Activated CD4-positive, alpha-beta T cell treated with anti-CD3 and anti-CD28 coated beads, Interleukin-2, amount 50 U/mL, for 24 hours (primary cell): ENCODE data around the gene TOPAZ1.

ENCODE experiments used
- DNase-seq, 2 donors: peaks; one replicate each; pipeline ENCODE4 v3.0.0-alpha.2; 2020; ENCODE audit warnings: low read depth in 1 of 2, low spot score in 1 of 2

The TOPAZ1 gene

DNA sequence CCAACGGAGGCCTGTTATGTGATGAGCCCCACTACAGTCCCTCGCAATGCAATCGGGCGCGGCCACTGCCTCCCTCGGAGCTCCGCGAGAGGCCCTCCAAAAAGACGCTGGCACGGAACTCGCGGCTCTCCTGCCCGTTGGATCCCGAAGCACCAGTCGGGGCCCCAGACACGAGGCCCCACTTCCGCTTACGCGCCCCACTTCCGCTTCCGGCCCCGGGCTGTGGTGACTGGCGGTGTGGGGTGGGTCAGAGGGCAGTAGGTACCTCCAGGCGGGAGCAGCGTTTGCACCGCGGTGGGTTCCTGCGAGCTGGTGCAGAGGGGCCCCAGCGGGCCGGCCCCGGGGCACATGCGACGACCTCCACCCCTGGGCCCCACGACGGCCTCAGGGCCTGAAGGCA, at the start of gene TOPAZ1:
TOPAZ1 (plus strand) TSS at position 181 of the 400 bp plus-strand sequence; CDS start at position 349, 168 bp downstream.
- no peak for DNase-seq

DNA sequence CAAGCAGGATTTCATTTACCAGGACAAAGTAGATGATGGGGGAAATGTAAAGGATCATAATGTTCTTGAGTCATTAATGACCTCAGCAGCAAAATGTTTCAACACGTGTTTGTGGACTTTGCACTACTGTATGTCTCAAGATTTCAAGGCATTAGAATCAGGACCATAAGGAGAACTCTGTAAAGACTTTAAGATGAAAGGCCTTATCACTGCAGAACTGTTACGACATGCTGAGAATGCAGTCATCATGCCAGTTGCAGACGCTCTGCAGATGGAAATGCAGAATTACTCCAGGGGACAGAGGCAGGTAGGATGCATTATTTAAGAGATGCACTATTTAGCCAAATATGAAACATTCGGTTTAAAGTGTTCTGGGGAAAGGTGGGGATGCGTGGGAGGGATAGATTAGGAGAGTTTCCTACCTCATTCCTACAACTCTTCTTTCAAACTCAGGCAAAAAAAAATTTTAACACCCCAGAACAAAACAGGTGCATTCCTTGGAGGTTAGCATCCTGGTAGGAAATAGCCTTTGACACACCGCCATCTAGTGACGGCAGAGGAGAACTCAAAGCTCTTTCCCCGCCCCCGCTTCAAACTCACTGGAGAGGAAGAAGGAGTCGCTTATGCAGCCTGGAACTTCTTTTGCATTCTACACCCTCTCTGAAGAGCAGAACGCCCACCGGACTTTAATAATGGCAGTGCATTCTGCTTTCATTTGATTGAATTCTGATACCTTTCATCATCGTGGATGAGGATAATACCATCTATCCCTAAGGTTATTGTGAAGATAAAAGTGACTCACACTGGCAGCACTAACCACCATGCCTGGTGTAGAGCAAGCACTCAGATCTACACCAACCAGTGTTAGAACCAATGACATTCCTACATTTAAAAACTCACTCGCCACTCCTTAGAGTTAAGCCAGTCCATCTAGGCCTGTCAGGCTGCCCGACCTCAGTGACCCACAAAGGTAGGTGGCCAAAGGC, 43.1 kb upstream of the TOPAZ1 start:
- peak; percentile 44 to 70 for DNase-seq

DNA sequence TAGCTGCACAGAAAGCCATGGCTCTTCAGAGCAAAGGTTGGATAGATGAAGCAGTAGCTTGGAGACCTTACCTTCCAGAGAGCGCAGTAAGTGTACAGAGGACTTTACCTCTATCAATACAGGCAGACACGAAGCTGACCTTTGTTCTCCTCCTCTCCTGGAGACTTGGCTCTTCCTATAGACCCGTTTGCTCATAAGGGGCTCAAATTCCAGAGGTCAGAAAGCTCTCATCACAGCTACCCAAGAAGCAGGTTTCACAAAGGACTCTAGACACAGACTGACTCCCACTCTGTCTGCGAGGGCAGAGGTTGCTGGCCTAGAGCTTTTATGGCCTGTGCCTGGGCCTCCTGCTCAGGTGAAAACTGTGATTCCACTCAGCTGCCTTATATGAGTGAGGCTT, 35.4 kb upstream of the TOPAZ1 start:
- no peak for DNase-seq

DNA sequence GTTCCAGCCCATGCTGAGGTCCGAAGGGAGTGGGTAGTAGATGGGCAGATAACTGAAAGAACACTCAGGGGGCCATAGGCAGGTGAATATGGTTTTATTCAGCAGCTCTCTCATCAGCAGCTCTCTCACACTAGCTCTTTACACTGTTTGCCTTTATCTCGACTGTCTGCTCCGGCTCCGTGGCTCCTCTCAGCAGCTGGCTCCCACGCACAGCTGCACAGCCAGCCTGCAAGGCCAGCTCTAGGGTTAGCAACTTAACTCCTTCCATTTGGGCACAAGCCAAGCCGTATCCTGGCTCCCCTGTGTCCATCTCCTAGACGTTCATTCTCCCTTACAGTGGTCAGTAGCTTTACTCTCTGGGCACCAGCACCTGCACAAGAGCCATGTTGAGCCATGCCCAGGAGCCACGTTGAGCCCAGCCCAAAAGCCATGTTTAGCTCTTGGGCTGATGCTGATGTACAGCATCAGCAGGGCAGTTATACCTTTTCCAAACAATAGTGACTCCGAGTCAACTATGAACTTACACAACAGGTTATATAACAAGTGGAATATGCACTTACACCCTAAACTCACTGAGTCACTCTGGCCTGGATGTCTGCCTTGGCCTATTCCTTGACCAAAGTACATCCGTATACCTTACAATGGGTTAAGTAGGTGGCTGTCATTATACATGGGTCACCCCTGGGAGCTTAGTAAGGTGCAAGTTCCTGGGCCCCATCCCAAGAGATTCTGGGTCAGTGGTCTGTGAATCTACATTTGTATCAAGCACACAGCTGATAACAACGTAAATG, 34.6 kb upstream of the TOPAZ1 start:
- DNase-seq: no peak

DNA sequence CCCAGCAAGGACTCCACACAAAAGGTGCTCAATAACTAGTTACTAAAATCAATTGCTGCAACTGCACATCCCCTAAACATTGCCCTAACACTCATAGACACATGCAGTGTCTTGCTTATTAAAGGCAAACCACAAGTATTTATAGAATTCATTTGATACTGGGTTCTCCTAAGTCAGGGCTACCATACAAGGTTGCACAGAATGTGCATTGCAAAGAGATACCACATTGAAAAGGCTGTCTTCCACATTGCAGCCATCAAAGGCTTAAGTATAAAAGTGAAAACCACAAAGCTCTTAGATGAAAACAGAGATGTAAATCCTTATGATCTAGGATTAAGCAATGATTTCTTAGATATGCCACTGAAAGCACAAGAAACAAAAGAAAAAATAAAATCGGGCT, 33.6 kb upstream of the TOPAZ1 start:
- no peak for DNase-seq

DNA sequence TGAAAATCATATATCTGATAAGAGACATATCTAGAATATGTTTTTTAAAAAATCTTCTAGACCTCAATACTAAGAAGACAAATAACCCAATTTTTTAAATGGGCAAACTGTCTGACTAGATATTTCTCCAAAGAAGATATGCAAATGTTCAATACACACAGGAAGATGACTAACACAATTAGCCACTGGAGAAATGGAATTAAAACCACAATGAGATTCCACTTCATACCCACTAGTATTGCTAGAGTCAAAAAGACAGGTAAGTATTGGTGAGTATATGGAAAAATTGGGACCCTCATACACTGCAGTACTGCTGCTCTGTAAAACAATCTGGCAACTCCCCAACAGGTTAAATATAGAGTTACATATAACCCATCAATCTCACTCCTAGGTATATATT, 33.1 kb upstream of the TOPAZ1 start:
- no peak for DNase-seq

DNA sequence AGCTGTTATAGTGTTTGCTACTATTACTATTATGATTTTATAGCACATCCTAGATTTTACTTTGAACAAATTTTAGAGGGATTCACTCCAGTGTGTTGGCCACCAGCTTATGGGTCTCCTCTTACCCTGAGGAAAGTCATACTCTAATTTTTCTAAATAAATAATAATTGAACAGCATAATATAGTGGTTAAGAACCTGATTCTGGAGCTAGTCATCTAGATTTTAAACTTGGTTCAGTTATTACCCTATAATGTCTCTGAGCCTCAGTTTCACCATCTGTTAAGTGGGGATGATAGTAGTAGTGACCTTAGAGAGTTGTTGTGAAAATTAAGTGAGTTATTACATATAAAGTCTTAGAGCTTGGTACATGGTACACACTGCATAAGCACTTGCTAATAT, 30.7 kb upstream of the TOPAZ1 start:
- DNase-seq: no peak

DNA sequence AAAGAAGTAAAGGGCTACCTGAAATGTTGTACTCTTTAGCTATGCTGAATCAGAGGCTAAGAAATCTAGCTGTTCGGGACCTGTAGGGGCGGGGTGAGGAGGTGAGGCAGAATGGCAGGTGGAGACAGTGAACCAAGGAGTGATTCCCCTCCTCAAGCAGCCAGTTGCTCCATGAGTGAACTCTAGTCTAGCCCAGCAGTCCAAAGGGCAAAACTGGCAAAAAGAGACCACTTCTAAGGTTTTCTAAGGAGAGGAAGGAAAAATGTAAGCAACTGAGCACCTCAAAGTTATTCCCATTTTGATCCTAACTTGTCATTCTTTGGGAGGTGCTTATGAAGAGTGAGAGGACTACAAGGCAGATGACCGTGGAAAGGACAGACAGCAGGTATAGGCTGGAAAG, 19.3 kb upstream of the TOPAZ1 start:
- DNase-seq: no peak

DNA sequence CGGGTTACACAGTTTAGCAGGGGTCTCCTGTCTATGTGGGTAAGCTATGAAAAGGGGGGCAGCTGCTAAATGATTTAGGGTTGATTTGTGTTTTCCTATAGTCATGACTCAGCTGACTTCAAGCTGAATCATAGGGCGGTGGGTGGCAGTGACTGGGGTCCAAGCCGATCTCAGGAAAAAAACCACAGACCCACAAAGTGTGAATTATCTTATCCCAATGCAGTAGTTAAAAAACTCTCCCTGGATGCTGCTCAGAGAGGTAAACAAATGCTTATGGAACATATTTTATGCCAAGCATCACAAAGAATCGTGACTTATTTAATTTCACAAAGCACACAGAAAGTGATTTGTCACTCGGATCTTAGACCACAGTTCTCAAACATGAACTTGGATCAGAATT, 18.4 kb upstream of the TOPAZ1 start:
- no peak for DNase-seq

DNA sequence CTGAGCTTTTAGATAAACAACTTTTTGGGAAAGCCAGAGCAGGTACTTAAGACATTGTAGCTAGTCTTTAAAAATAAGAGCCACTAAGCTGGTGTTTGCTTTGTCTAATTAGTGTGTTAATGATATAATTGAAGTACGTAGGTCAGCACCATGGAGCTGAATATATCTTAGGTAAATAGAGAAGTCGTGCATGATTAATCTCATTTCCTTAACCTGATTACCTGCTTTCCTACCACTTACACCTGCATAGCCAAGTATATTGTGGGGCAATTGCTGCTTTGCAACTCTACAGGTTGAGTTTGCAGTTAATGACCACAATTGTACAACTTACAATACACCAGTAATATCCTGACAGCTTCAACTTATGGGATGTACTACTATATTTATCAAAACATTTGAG, 17.6 kb upstream of the TOPAZ1 start:
- DNase-seq: no peak

DNA sequence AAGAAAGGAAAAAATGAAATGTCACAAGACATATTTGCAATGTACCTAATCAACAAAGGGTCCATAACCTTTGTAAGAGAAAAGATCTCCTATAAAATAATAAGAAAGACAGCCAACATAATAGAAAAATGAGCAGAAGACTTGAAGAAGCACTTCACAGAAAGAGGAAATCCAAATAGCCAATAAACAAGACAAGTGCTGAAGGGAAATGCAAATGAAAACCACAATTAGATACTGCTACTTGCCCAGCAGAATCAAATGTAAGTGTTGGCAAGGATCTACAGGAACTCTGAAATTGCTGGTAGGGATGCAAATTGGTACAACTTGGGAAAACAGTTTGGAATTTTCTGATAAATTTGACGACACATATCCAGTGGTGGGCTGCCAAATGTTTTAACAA, 15.1 kb upstream of the TOPAZ1 start:
- DNase-seq: no peak

DNA sequence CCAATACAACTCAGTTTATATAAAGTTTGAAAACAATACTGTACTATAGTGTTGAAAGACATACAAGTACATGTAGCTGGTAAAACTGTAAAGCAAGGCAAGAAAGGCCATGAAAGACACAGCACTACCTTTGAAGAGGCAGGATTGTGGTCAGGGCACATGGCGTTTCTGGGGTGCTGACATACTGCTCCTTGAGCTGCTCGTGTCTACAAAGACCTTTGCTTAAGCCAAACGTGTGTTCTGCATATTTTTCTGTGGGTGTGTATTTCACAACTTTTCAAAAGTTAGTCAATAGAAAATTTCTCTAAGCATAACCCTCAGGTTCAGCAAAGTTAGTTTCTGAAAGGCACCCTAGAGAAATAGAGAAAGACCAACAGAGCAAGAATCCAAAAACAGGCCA, 14.1 kb upstream of the TOPAZ1 start:
- no peak for DNase-seq

DNA sequence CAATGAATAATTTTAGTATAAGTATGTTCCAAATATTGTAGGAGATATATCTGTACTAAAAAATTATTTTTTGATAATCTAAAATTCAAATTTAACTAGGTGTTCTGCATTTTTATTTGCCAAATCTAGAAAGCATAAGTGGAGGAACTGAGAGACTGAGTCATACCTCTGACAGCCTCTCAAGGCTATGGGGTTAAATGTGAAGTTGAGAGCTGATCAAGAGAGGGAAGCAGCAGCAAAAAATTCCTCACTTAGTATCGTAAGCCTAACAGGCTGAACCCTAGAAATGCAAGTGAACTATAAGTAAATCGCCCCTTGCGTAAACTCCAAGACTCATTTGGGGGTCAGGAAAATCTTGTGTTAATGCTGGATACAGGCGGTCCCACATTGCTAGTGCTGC, 12.8 kb upstream of the TOPAZ1 start:
- DNase-seq: no peak

DNA sequence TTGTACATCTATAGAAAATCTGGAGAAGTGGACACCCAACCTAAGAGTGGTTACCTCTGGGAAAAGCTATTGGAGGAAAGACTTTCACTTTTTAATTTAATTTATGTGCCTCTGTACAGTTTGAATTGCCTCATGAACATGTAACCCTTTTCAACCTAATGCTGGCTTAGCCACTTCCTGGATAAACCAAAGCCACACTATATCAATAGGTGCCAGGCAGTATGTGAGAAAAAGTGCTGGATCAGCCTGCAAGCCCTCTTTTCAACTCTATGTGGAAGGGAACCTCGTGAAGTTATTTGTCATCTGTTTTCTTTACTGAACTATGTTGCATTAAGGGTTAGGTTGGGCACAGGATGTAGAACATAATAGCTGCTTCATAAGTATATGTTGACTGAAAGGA, 9.3 kb upstream of the TOPAZ1 start:
- no peak for DNase-seq

DNA sequence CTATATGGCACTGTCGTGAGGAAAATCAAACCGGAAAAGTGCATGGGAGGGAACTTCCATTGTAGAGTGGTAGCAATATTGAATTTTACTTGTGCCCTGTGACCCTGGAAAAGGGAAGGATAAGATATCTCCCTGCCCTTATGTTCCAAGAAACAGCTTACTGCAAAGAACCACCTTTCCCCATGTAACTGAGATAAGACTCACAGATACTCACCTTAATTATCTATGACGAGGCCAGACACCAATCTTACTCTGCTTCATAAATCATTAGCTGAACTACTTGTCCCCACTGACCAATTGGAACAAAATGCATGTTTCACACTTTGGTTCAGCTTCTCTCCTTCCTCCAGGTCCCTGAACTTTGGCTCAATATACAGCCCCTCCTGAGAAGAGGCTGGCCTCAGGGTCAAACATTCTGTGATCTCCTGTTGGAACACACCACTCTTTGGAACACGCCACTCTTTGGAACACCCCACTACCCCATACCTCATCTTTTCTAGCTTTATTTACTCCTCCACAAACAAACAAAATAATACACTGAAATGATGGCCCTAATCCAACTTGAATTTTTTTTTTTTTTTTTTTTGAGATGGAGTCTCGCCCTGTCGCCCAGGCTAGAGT, 6.9 kb upstream of the TOPAZ1 start:
- DNase-seq: no peak

DNA sequence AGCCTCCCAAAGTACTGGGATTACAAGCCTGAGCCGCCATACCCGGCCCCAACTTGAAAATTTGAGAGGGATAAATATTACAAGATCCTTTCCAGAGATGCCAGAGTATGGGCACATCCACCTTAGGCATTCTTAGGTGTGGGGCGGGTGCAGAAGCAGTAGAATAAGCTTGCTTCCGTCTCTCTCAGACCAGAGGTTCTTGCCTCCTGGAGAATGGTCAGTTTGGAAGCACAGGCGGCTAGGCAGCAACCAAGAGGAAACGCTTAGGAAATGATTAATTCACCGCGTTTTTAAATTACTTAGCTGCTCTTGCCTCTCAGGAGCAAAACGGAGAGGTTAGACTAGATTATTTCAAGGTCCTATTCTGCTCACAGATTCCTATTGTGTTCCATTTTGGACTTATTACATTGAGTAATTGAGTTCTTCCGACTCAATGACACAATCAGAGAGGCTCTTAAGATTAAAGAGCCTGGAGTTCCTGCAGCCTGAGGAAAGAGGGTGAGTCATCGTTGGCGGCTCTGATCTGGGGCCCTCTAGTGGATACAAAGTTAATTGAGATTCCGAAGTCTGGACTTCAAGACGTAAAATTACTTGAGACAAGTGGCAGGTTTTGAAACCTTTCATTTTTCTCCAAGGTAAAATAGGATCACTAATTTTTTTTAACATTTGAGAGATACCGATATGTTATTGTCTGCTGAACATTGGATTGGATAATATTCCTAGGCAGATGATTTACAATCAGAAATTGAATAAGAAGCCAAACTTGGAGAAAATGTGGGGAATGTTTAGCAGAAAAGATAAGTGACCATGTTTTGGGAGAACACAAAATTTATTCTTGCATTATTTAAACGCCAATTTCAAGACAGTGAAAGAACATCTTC, 5.8 kb upstream of the TOPAZ1 start:
- peak in 1 of 2 donors; percentile 63 for DNase-seq

DNA sequence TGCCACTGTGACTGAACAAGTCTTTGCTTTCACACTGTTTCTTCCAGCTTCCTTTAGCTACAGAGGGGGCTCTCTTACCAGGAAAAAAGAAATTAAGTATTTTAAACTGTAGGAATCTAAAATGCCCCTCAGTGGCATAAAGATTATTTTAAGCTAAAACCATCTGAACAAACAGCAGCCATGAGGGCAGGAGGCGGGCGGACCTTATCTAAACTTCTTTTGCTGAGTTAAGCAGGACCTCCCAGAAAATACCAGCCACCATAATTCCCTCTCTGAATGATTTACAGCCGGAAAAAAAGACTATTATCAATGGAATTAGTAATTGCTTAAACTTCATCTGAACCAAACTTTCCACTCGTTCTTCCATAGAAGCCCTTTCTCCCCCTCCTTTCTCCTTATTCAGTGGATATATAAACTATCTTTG, 5.2 kb upstream of the TOPAZ1 start:
- DNase-seq: no peak

DNA sequence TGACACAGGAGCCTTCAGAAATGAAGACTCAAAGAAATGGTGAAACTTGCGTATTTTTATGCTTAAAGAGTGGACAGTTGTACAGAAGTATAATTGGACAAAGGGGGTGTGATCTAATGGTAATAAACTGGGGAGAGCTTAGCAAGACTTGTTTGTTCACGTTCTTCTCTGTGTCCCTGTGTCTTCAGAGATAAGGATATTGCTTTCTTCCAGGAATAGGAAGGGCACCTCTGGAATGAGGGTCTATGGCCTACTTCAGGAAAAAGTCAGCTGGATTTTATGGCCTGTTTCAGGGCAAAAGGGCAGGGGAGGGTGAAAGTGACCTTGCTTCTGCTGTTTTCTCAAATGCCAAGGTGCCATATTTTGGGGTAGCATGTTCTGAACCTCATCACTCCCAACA, 4.5 kb upstream of the TOPAZ1 start:
- no peak for DNase-seq

DNA sequence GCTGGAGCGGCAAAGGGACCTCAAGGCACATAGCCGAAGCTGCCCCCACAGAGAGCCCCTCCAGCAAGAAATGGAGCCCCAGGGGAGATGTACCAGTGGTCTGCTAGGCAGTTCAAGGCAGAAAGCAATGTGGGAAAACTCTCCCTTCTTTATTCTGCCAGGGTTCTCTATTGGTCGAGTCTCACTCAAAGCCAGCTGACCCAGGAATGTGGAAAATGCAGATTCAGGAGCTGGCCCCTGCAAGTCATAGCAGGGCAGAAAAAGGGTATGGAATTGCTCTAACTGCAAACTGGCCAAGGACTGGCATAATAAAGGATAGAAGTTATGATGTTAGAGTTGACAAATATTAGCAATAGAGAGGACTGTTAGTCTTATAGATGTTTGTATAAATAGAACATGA, 4.0 kb upstream of the TOPAZ1 start:
- DNase-seq: no peak

DNA sequence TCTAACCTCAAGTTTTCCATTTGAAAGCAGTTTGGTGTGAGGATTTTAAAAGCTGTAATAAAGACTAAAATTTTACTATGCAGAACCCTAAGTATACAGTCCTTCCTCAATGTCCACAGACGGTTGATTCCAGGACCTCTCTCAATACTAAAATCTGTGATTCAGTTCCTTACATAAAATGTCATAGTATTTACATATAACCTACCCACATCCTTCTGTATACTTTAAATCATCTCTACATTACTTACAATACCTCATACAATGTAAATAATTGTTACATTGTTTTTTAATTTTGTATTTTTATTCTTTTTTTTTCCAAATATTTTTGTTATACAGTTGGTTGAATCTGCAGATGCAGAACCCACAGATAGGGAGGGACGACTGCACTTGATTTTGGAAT, 2.8 kb upstream of the TOPAZ1 start:
- DNase-seq: no peak

DNA sequence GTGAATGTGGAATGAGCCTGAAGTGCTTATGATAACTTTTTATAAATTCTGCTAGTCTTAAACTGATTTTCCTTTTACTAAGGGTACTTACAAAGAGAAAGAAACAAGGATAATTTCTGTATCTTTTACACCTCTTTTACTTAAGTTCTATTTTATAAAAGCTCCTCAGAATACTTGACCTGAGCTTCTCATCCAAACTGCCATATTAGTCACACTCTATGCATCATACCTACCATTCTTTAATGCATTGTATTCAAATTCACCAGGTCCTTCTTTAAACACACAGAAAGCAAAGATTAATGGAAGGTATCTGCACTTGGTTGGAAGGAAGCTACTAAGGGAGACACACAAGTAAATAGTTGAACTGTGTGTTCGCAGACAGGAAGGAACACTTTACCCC, 1.6 kb upstream of the TOPAZ1 start:
- DNase-seq: no peak
